K562 (cell line): Measurements from ENCODE around the gene ZG16B. TPM values are rescaled to one million over a fixed set of nuclear protein-coding genes. Genes with fewer than 3 reads are reported as not detected.

Source experiments
- ATAC-seq: fragments of 200-7000 bp; cut with Tn5 transposase; 3 replicates; pipeline ENCODE4 v1.9.1; 2020; ENCODE audit warnings: moderate library complexity
- BruUV-seq: library from RNA; stranded (reverse); fragments of 400-500 nt; replicated peaks from 2 replicates; lab custom pipeline; 2021; lab: Mats Ljungman, UMichigan
- CTCF ChIA-PET: fragments of 300-600 bp; formaldehyde crosslinking; extraction: SDS; loops from one replicate; lab custom pipeline; 2021; ENCODE audit warnings: low intra/inter-chr PET ratio; lab: Yijun Ruan, JAX
- POLR2A ChIA-PET: fragments of 300-600, 350-650 bp; sonication (Branson Sonifier 250); formaldehyde crosslinking; extraction: SDS; loops from one replicate; lab custom pipeline; 2021; ENCODE audit warnings: antibody characterized with exemption, inconsistent platforms; lab: Yijun Ruan, JAX
- DNase-seq, 4 experiments: peaks; one replicate each; pipeline versions ENCODE4 v3.0.0 to v3.0.0-alpha.2; 2011 to 2018; ENCODE audit warnings: low spot score in 3 of 4, mixed read lengths in 3 of 4; ENCODE audit errors: extremely low read depth in 1 of 4
- FAIRE-seq: peaks from 2 replicates; lab custom pipeline; 2011; peaks lifted over from hg19 to GRCh38; lab: Jason Lieb, UNC
- H2AFZ ChIP-seq: 2 replicates; pipeline ENCODE4 v1.6.0; 2011; ENCODE audit warnings: low read depth, low read length, control low read depth, inconsistent platforms
- H3K27ac ChIP-seq: fragments of 200-600 bp; 3 replicates; pipeline ENCODE4 v1.8.0; 2011; ENCODE audit warnings: low read depth, mild to moderate bottlenecking, control low read depth, inconsistent platforms, low read length, moderate library complexity, mixed read lengths; ENCODE audit errors: extremely low read depth
- H3K27me3 ChIP-seq, 2 experiments: fragments of 300-600 bp in 1 of 2; 2 replicates in 1 of 2; 3 replicates in 1 of 2; pipeline versions ENCODE4 v1.6.0 to v1.8.0; 2011; ENCODE audit warnings: inconsistent platforms in 2 of 2, low read length in 2 of 2, mild to moderate bottlenecking in 1 of 2, mixed read lengths in 1 of 2, moderate library complexity in 1 of 2; ENCODE audit not compliant: control insufficient read depth in 2 of 2, insufficient read depth in 2 of 2
- H3K36me3 ChIP-seq: fragments of 300-600 bp; 3 replicates; pipeline ENCODE4 v1.8.0; 2011; ENCODE audit warnings: mild to moderate bottlenecking, low read length, inconsistent platforms; ENCODE audit not compliant: control insufficient read depth, insufficient read depth
- H3K4me1 ChIP-seq, 2 experiments: fragments of 200-600 bp in 1 of 2; replicated peaks in 1 of 2; 2 replicates in 1 of 2; 3 replicates in 1 of 2; pipeline versions ENCODE4 v1.5.1 to v1.8.0; 2011; ENCODE audit warnings: inconsistent platforms in 2 of 2, low read length in 2 of 2, mild to moderate bottlenecking in 1 of 2, mixed read lengths in 1 of 2, moderate library complexity in 1 of 2; ENCODE audit not compliant: control insufficient read depth in 2 of 2, insufficient read depth in 2 of 2
- H3K4me2 ChIP-seq: 2 replicates; pipeline ENCODE4 v1.6.1; 2011; ENCODE audit warnings: low read length, control low read depth, inconsistent platforms, mixed read lengths; ENCODE audit not compliant: insufficient read depth
- H3K4me3 ChIP-seq: fragments of 200-600 bp; sonication (generic), shearing (Covaris generic); 2 replicates; pipeline ENCODE4 v1.5.1; 2016; ENCODE audit warnings: control low read depth, inconsistent platforms
- H3K79me2 ChIP-seq: fragments of 200-600 bp; 3 replicates; pipeline ENCODE4 v1.8.0; 2011; ENCODE audit warnings: low read length, inconsistent platforms; ENCODE audit not compliant: control insufficient read depth, insufficient read depth
- H3K9ac ChIP-seq, 2 experiments: 2 replicates each; pipeline versions ENCODE4 v1.6.0 to v1.6.1; 2011; ENCODE audit warnings: low read depth in 2 of 2, low read length in 2 of 2, control low read depth in 1 of 2, inconsistent platforms in 1 of 2, mild to moderate bottlenecking in 1 of 2, mixed read lengths in 1 of 2; ENCODE audit not compliant: insufficient read depth in 1 of 2
- H3K9me1 ChIP-seq: one replicate; pipeline ENCODE4 v1.6.0; 2011; ENCODE audit warnings: inconsistent platforms, mild to moderate bottlenecking, low read length, moderate library complexity; ENCODE audit not compliant: control insufficient read depth, insufficient read depth
- H3K9me3 ChIP-seq: replicated peaks from 2 replicates; pipeline ENCODE4 v1.5.1; 2011; ENCODE audit warnings: low read depth, low read length, inconsistent platforms; ENCODE audit not compliant: control insufficient read depth, insufficient read depth
- H4K20me1 ChIP-seq: replicated peaks from 2 replicates; pipeline ENCODE4 v1.6.1; 2011; ENCODE audit warnings: low read length, inconsistent platforms, mixed read lengths; ENCODE audit not compliant: control insufficient read depth, insufficient read depth
- BCOR ChIP-seq: fragments of 450-650 bp; IDR thresholded peaks from 2 replicates; pipeline ENCODE4 v1.6.1; 2016
- CREB3L1 ChIP-seq: fragments of 450-650 bp; IDR thresholded peaks from 2 replicates; pipeline ENCODE4 v1.6.1; 2014; ENCODE audit warnings: low read depth, mild to moderate bottlenecking, moderate library complexity, borderline replicate concordance
- KLF10 ChIP-seq: fragments of 250-450 bp; sonication (Bioruptor Pico); IDR thresholded peaks from 2 replicates; pipeline ENCODE4 v1.6.1; 2021; ENCODE audit warnings: matching md5 sums
- PCBP2 ChIP-seq: fragments of 200-400 bp; formaldehyde crosslinking; IDR thresholded peaks from 2 replicates; pipeline ENCODE4 v1.6.1; 2018; ENCODE audit warnings: low read length, low read depth, mild to moderate bottlenecking, moderate library complexity; ENCODE audit not compliant: poor library complexity, severe bottlenecking
- TCF15 ChIP-seq: fragments of 250-450 bp; sonication (Bioruptor Pico); IDR thresholded peaks from 2 replicates; pipeline ENCODE4 v1.8.0; 2022; ENCODE audit warnings: moderate library complexity, mild to moderate bottlenecking, inconsistent platforms
- USF2 ChIP-seq: sonication (generic); formaldehyde crosslinking; IDR thresholded peaks from 2 replicates; pipeline ENCODE4 v1.5.0; 2020; ENCODE audit warnings: missing genetic modification reagents
- ZBTB17 ChIP-seq: fragments of 450-650 bp; formaldehyde crosslinking; IDR thresholded peaks from 2 replicates; pipeline ENCODE4 v1.4.0; 2020; ENCODE audit warnings: mild to moderate bottlenecking
- ZBTB5 ChIP-seq: fragments of 450-650 bp; IDR thresholded peaks from 2 replicates; pipeline ENCODE4 v1.6.1; 2017; ENCODE audit warnings: antibody characterized with exemption
- ZC3H11A ChIP-seq: IDR thresholded peaks from 2 replicates; pipeline ENCODE4 v1.6.1; 2012; ENCODE audit warnings: low read depth, low read length, improper control_type of control experiment
- ZKSCAN3 ChIP-seq: fragments of 250-450 bp; sonication (Bioruptor Pico); IDR thresholded peaks from 2 replicates; pipeline ENCODE4 v1.4.0; 2020
- ZNF263 ChIP-seq: sonication (generic); formaldehyde crosslinking; IDR thresholded peaks from 2 replicates; pipeline ENCODE4 v1.8.0; 2022; ENCODE audit warnings: mild to moderate bottlenecking, missing genetic modification reagents, borderline replicate concordance
- WGBS: fragments of 100-300 bp; shearing (Covaris generic); methylation state at CpG from one replicate; pipeline ENCODE4 v1.1.6; 2016; ENCODE audit warnings: low coverage, mixed read lengths; ENCODE audit not compliant: insufficient coverage; ENCODE audit errors: missing lambda C conversion rate; 5-methylcytosine and 5-hydroxymethylcytosine counted together
- in situ Hi-C: fragments of 300-500 bp; cut with MboI; formaldehyde crosslinking; loops from 4 replicates; pipeline ENCODE4 v1.15.0; 2018; ENCODE audit warnings: inconsistent platforms, mixed read lengths
- intact Hi-C: fragments of 100-400 bp; cut with micrococcal nuclease; formaldehyde crosslinking; loops from 2 replicates; pipeline ENCODE4 v1.14.2; 2022
- polyA plus RNA-seq, 8 experiments: library from polyadenylated mRNA; depleted of rRNA in 4 of 8; stranded (reverse) in 5 of 8; unstranded in 3 of 8; fragments of >200 nt; fragmentation: Nextera tagmentation in 2 of 8; fragmentation: Illumina TruSeq in 1 of 8; extraction: Ambion mirVana in 2 of 8; extraction: Trizol in 1 of 8; gene quantifications; 2 replicates each; pipeline versions ENCODE4 v1.2.1 to v1.2.3, GENCODE V29; 2011 to 2014; ENCODE audit warnings: inconsistent platforms in 1 of 8, missing spikeins in 1 of 8
- total RNA-seq, 7 experiments: library from RNA; depleted of rRNA in 6 of 7; stranded (reverse); fragments of >200 nt in 6 of 7; fragmentation: Illumina TruSeq in 2 of 7; extraction: Trizol in 2 of 7; gene quantifications; 2 replicates each; pipeline versions ENCODE4 v1.2.1 to v1.2.3, GENCODE V29; 2011 to 2021; ENCODE audit warnings: low replicate concordance in 1 of 7
- TF ChIP-seq, protein P1 (sequence below), 2 experiments: IDR thresholded peaks in 1 of 2; conservative IDR thresholded peaks in 1 of 2; 2 replicates each; pipeline ENCODE4 v1.6.1; 2016; ENCODE audit warnings: low read depth in 2 of 2, mild to moderate bottlenecking in 1 of 2, missing compliant biosample characterization in 1 of 2, missing genetic modification characterization in 1 of 2, moderate library complexity in 1 of 2
- TF ChIP-seq, protein P2 (sequence below): fragments of 450-650 bp; formaldehyde crosslinking; IDR thresholded peaks from 2 replicates; pipeline ENCODE4 v1.4.0; 2020; ENCODE audit warnings: mild to moderate bottlenecking, moderate library complexity

ZG16B gene
- total and polyA plus RNA-seq, 9 of the 15 experiments (the other 6 are each of a cell fraction or from before 2014, with no cell fraction given), result 0.25 to 0.43 (median 0.34) TPM; not detected in 5

- no peaks in the 10 kb centered on the region for H3K9me3 ChIP-seq
- FAIRE-seq, result no peak
- intact Hi-C loops, result no loop called here
- TF ChIP-seq ZBTB5 (no peak), TCF15 (CRISPR knock-in tag) (no peak), USF2 (no peak), BCOR (no peak), CREB3L1 (no peak), ZBTB17 (CRISPR knock-in tag) (no peak), PCBP2 (no peak), ZC3H11A (no peak), ZNF263 (no peak), KLF10 (CRISPR knock-in tag) (no peak), ZKSCAN3 (CRISPR knock-in tag) (no peak)
- TF ChIP-seq, protein P1, sequence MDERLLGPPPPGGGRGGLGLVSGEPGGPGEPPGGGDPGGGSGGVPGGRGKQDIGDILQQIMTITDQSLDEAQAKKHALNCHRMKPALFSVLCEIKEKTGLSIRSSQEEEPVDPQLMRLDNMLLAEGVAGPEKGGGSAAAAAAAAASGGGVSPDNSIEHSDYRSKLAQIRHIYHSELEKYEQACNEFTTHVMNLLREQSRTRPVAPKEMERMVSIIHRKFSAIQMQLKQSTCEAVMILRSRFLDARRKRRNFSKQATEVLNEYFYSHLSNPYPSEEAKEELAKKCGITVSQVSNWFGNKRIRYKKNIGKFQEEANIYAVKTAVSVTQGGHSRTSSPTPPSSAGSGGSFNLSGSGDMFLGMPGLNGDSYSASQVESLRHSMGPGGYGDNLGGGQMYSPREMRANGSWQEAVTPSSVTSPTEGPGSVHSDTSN (CRISPR knock-in tag; IDR thresholded peaks at IDR 0.05; ENCODE audit: low read depth), result no peak
- TF ChIP-seq, protein P1 (tag; conservative IDR thresholded peaks at IDR 0.05; ENCODE audit: low read depth), result no peak
- TF ChIP-seq, protein P2, sequence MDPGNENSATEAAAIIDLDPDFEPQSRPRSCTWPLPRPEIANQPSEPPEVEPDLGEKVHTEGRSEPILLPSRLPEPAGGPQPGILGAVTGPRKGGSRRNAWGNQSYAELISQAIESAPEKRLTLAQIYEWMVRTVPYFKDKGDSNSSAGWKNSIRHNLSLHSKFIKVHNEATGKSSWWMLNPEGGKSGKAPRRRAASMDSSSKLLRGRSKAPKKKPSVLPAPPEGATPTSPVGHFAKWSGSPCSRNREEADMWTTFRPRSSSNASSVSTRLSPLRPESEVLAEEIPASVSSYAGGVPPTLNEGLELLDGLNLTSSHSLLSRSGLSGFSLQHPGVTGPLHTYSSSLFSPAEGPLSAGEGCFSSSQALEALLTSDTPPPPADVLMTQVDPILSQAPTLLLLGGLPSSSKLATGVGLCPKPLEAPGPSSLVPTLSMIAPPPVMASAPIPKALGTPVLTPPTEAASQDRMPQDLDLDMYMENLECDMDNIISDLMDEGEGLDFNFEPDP, result no peak
Observed at GRCh38 chr16:2865651-2866050, 35.5 kb downstream of the ZG16B start.

More at GRCh38 chr16:2865651-2866050, 35.5 kb downstream of the ZG16B start:
- DNase-seq, result no peak
- H4K20me1 ChIP-seq, result no peaks in the 10 kb centered on the region
- no peaks in the 10 kb centered on the region for H3K36me3 ChIP-seq
- in situ Hi-C loops, result no loop called here
- peaks cover 3 to 14% of the 10 kb centered on the region in 2 experiments; a peak in 2 of 5 replicates for H3K27me3 ChIP-seq
- no peak overlapping the region for H3K4me3 ChIP-seq
- H3K27ac ChIP-seq, result no peak overlapping the region
- no peak for ATAC-seq
- H3K4me2 ChIP-seq, result no peak overlapping the region
- WGBS, result 5% methylated on average over 4 of the region's 4 CpGs
- ChIA-PET CTCF (no interaction called here), POLR2A (no interaction called here)
- no peaks in the 10 kb centered on the region for H3K79me2 ChIP-seq
- BruUV-seq, result no TSS peak
- H3K9me1 ChIP-seq, result no peaks in the 10 kb centered on the region
- H2AFZ ChIP-seq, result no peak overlapping the region
- no peak overlapping the region for H3K9ac ChIP-seq
- peaks cover 4 to 8% of the 10 kb centered on the region in 2 experiments; a peak in 3 of 5 replicates for H3K4me1 ChIP-seq
